Measurements from ENCODE around the gene SPINT1. TPM values are rescaled to one million over a fixed set of nuclear protein-coding genes. Genes with fewer than 3 reads are reported as not detected.

The SPINT1 gene
- total and polyA plus RNA-seq, 4 donors: 1.2 to 2.6 (median 1.9) TPM

DNA sequence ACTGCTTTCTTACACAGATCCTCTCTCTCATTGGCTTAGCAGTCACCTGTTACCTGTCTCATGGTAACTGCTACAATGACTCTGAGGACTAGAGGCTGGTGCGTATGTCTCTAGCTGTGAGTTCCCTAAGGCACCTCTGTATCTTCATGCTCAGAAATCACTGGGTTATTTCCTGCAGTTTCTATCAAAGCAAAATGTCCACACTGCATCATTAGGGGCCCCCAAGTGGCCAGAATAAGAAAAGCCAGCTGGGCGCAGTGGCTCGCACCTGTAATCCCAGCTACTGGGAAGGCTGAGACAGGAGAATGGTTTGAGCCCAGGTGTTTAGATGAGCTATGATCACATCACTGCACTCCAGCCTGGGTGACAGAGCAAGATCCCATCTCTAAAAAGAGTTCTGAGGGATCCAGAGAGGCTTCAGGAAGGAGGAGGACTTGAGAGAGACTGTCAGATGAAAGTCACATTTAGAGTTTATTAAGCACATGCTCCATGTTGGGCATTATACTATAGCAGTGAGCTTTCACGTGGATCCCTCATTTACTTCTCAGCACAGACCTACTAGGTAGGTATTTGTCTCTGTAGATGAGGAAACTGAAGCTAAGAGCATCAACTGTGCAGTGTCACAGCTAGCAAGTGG lies 48.1 kb downstream of the SPINT1 start:
- peaks cover 0 to 3% (median 0%) of the 10 kb centered on the region in 4 donors for H3K36me3 ChIP-seq (ENCODE audit: control insufficient read depth in 4 of 4, insufficient read depth in 3 of 4, low read depth in 1 of 4, low read length in 3 of 4)
- no peak overlapping the region for H3K4me3 ChIP-seq (ENCODE audit: low read depth in 1 of 3, low read length in 3 of 3)
- H3K9me3 ChIP-seq (ENCODE audit: control insufficient read depth in 4 of 4, low read length in 3 of 4): no peaks in the 10 kb centered on the region
- peaks cover 2 to 28% (median 15%) of the 10 kb centered on the region in 4 donors for H3K4me1 ChIP-seq (ENCODE audit: control insufficient read depth in 4 of 4, insufficient read depth in 4 of 4, low read length in 3 of 4)
- WGBS: 7% methylated on average over 4 of the region's 4 CpGs
- no peak for DNase-seq (ENCODE audit: low spot score)
- no peaks in the 10 kb centered on the region for H3K27me3 ChIP-seq (ENCODE audit: control insufficient read depth in 4 of 4, insufficient read depth in 4 of 4, low read length in 3 of 4)
- H3K27ac ChIP-seq (ENCODE audit: low read depth in 1 of 2, low read length in 2 of 2): no peak overlapping the region
- TF ChIP-seq TAF1 (conservative IDR thresholded peaks at IDR 0.05) (no peak), FOXA1 (IDR thresholded peaks at IDR 0.05) (no peak), GABPA (IDR thresholded peaks at IDR 0.05 in 1 of 2, conservative IDR thresholded peaks at IDR 0.05 in 1 of 2) (no peak), EGR1 (IDR thresholded peaks at IDR 0.05; ENCODE audit: low read depth in 2 of 2) (no peak), JUND (IDR thresholded peaks at IDR 0.05) (no peak), HNF4G (IDR thresholded peaks at IDR 0.05) (no peak), RAD21 (IDR thresholded peaks at IDR 0.05) (peak; percentile 87 to 90), NR2F2 (IDR thresholded peaks at IDR 0.05) (no peak)
- TF ChIP-seq, protein P1, sequence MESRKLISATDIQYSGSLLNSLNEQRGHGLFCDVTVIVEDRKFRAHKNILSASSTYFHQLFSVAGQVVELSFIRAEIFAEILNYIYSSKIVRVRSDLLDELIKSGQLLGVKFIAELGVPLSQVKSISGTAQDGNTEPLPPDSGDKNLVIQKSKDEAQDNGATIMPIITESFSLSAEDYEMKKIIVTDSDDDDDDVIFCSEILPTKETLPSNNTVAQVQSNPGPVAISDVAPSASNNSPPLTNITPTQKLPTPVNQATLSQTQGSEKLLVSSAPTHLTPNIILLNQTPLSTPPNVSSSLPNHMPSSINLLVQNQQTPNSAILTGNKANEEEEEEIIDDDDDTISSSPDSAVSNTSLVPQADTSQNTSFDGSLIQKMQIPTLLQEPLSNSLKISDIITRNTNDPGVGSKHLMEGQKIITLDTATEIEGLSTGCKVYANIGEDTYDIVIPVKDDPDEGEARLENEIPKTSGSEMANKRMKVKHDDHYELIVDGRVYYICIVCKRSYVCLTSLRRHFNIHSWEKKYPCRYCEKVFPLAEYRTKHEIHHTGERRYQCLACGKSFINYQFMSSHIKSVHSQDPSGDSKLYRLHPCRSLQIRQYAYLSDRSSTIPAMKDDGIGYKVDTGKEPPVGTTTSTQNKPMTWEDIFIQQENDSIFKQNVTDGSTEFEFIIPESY (IDR thresholded peaks at IDR 0.05): no peak
- TF ChIP-seq, protein P2, sequence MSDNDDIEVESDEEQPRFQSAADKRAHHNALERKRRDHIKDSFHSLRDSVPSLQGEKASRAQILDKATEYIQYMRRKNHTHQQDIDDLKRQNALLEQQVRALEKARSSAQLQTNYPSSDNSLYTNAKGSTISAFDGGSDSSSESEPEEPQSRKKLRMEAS (IDR thresholded peaks at IDR 0.05): no peak
- TF ChIP-seq, protein P3, sequence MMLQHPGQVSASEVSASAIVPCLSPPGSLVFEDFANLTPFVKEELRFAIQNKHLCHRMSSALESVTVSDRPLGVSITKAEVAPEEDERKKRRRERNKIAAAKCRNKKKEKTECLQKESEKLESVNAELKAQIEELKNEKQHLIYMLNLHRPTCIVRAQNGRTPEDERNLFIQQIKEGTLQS (IDR thresholded peaks at IDR 0.05): no peak
- TF ChIP-seq, protein P4, sequence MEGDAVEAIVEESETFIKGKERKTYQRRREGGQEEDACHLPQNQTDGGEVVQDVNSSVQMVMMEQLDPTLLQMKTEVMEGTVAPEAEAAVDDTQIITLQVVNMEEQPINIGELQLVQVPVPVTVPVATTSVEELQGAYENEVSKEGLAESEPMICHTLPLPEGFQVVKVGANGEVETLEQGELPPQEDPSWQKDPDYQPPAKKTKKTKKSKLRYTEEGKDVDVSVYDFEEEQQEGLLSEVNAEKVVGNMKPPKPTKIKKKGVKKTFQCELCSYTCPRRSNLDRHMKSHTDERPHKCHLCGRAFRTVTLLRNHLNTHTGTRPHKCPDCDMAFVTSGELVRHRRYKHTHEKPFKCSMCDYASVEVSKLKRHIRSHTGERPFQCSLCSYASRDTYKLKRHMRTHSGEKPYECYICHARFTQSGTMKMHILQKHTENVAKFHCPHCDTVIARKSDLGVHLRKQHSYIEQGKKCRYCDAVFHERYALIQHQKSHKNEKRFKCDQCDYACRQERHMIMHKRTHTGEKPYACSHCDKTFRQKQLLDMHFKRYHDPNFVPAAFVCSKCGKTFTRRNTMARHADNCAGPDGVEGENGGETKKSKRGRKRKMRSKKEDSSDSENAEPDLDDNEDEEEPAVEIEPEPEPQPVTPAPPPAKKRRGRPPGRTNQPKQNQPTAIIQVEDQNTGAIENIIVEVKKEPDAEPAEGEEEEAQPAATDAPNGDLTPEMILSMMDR (IDR thresholded peaks at IDR 0.05; ENCODE audit: low read depth, low read length, missing input control): peak; percentile 71
- H3K9ac ChIP-seq (ENCODE audit: low read depth in 1 of 2, low read length in 2 of 2): no peak overlapping the region

DNA sequence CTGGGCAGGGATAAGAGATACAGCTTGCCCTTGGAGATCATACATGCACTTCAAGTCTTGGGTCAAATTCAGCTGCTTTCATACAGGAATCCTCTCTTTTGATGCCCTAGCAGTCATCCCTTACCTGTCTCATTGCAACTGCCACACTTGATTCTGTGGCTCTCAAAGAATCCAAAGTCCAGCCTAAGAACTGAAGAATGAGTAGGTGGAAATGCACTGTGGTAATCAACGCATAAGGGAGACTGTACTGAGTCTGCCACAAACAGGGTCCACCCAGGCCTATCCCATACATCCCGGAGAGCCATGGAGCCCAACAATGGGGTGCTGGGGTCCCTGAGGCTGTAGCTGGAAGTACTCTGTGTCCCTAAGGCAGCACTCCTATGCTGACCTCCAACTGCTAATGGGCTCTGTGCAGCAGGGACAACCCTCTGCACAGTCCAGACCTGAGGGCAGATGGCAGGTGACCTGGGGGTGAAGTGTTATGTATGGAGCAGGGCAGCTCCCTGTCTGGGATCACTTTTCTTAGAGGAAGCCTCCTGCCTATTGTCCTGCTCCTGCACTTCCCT lies 48.7 kb downstream of the SPINT1 start:
- 62% methylated on average over 2 of the region's 2 CpGs for WGBS
- no peak for DNase-seq (ENCODE audit: low spot score)
- Histone ChIP-seq H3K9me3 (ENCODE audit: control insufficient read depth in 4 of 4, low read length in 3 of 4) (no peaks in the 10 kb centered on the region), H3K36me3 (ENCODE audit: control insufficient read depth in 4 of 4, insufficient read depth in 3 of 4, low read depth in 1 of 4, low read length in 3 of 4) (peaks cover 0 to 6% (median 0%) of the 10 kb centered on the region in 4 donors), H3K4me3 (ENCODE audit: low read depth in 1 of 3, low read length in 3 of 3) (no peak overlapping the region), H3K27ac (ENCODE audit: low read depth in 1 of 2, low read length in 2 of 2) (no peak overlapping the region), H3K27me3 (ENCODE audit: control insufficient read depth in 4 of 4, insufficient read depth in 4 of 4, low read length in 3 of 4) (no peaks in the 10 kb centered on the region), H3K9ac (ENCODE audit: low read depth in 1 of 2, low read length in 2 of 2) (no peak overlapping the region), H3K4me1 (ENCODE audit: control insufficient read depth in 4 of 4, insufficient read depth in 4 of 4, low read length in 3 of 4) (peaks cover 2 to 28% (median 15%) of the 10 kb centered on the region in 4 donors)
- TF ChIP-seq FOXA2 (IDR thresholded peaks at IDR 0.05) (no peak), HNF4A (conservative IDR thresholded peaks at IDR 0.05) (peak; percentile 64 to 65), SP1 (IDR thresholded peaks at IDR 0.05) (peak; percentile 39)

Measured in liver (tissue), 9 donors.